Body of pancreas (tissue), 4 donors: ENCODE data around the gene GGA1.

ENCODE experiments used
- CTCF ChIP-seq, 7 experiments: fragments of 450-650 bp in 4 of 7; fragments of 200-600 bp in 3 of 7; sonication (generic) in 3 of 7; IDR thresholded peaks; one replicate each; pipeline ENCODE4 v1.5.1; 2016 to 2019; ENCODE audit warnings: antibody characterized with exemption in 7 of 7
- POLR2A ChIP-seq, 3 donors: fragments of 450-650 bp; IDR thresholded peaks; one replicate each; pipeline ENCODE4 v1.6.1; 2016; ENCODE audit warnings: antibody characterized with exemption in 3 of 3, mild to moderate bottlenecking in 2 of 3

GRCh38 chr22:37626556-37627075 is 18.0 kb downstream of the GGA1 start:
- no peak for TF ChIP-seq CTCF (IDR thresholded peaks at IDR 0.05)
- no peak for TF ChIP-seq POLR2A (IDR thresholded peaks at IDR 0.05)
